SHP77 treated with DMSO at 0.1 percent for 48 hours (cell line): Measurements from ENCODE around the gene CMTM7.
"Not testable (repeated sequence)": the region's sequence is repeated elsewhere in the genome, so short reads cannot be mapped to it uniquely, and the experiment has no call there.

Experiments
- DNase-seq: peaks from one replicate; lab custom pipeline; 2025; lab: John Stamatoyannopoulos, UW

Gene CMTM7

DNA sequence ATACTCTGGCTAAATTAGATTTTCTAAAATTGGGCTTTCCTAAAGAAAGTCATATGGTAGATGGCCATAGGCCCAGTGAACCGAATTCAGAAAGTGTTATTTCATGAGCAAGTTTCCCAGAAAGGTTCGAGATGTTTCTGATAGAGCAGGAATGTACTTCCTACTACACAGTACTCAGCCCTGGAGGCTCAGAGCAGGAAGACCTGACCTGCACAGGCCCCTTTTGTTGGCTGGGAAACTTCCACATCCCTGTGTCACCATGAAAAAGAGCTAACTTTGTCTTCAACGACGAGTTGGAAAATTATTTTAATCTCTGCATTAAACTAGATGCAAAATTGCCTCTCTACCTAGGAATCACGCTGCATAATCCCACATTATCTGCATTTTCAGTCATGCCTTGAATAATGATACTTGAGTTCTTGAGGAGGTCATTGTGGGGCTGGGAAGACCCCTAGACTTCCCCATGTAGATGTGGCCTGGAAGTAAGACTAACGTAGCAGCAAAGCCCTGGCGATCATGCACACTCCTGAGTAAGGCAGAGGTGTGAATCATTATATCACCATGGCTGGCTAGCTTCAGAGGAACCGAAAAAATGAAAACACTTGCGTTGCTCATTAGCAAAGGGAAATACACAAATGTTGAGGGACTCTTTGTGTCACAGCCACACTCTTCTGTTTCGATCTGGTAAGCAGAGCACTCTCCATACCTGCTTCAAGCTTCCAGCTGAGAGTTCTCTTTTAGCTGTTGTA is 47.1 kb downstream of the CMTM7 start:
- DNase-seq, result no peak

DNA sequence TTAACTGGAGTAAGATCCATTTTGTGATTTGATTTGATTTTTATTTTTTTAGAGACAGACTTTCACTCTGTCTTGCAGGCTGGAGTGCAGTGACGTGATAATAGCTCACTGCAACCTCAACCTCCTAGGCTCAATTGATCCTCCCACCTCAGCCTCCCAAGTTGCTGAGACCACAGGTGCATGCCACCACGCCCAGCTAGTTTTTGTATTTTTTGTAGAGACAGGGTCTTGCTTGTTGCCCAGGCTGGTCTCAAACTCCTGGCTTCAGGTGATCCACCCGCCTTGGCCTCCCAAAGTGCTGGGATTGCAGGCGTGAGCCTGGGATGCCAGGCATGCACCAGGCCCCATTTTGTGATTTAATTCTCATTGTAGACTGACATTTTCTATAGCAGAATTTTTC is 47.8 kb downstream of the CMTM7 start:
- not testable (repeated sequence) for DNase-seq

DNA sequence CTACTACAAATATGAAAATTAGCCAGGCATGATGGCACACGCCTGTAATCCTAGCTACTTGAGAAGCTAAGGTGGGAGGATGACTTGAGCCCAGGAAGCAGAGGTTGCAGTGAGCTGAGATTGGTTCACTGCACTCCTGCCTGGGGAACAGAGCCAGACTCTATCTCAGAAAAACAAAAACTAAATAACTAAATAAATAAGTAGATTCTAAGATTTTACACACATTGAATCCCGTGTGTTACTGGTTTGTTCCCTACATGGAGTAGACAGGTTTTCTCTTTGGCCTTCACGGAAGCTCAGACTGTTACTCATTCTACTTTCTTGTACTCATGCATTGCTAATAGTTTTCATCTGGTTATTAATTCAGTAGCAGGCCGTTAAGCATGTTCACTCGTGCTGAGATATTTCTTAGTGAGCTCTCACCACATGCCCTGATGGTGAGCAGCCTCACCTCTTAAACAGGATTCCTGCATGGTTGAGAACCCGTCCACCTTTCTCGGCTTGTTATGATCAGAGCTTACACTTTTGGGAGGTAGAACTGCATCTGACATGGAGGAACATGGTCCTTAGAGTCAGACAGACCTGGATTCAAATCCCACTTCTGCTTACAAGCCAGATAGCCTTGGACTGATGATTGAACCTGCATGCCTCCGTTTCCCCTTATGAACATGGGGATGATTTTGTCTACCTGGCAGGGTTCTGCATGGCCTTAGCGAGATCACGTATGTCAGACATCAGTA is 49.1 kb downstream of the CMTM7 start:
- no peak for DNase-seq

DNA sequence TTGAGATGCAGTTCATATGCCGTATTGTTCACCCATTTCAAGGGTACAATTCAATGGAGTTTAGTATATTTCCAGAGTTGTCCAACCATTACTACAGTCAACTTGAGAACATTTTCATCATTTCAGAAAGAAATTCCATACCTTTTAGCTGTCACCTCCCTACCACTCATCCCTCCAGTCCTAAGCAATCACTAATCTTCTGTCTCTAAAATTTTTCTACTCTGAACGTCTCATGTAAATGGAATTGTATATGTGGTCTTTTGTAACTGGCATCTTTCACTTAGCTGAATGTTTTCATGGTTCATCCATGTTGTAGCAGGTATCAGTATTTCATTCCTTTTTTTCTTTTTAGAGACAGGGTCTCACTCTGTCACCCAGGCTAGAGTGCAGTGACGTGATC is 51.1 kb downstream of the CMTM7 start:
- no peak for DNase-seq

DNA sequence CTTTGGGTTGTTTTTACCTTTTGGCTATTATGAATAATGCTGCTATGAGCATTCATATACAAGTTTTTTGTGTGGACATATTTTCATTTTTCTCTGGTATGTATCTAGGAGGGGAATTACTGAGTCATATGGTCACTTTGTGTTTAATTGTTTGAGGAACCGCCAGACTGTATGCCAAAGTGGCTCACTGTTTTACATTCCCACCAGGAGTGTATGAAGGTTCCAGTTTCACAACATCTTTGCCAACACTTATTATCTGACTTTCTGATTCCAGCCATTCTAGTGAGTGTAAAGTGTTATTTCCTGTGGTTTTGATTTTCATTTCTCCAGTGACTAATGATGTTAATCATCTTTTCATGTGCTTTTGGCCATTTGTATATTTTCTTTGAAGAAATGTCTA is 51.8 kb downstream of the CMTM7 start:
- DNase-seq, result no peak

DNA sequence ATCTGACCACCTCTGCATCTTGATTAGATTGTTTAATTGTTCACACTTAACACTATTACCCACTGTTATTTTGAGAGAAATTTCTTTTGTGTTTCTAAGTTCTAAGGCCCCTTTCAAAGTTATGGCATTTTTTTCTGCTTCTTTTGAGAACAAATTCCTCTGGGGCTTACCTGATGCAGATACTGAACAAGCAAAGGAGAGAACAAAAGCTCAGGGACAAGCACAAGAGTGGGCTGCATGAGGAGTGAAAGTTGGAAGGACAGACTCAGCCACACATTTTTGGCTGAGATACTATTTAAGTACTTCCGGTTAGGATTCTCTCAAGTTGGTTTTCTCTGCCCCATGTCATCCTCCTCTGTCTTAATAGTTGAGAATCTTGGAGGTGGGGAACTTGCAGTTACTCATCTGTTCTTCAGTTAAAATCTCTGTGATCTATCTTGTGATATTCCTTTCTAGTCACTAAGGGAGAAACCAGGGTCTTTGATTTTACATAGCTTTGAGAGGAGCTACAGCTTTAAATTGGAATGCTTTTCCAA is 56.3 kb downstream of the CMTM7 start:
- no peak for DNase-seq

DNA sequence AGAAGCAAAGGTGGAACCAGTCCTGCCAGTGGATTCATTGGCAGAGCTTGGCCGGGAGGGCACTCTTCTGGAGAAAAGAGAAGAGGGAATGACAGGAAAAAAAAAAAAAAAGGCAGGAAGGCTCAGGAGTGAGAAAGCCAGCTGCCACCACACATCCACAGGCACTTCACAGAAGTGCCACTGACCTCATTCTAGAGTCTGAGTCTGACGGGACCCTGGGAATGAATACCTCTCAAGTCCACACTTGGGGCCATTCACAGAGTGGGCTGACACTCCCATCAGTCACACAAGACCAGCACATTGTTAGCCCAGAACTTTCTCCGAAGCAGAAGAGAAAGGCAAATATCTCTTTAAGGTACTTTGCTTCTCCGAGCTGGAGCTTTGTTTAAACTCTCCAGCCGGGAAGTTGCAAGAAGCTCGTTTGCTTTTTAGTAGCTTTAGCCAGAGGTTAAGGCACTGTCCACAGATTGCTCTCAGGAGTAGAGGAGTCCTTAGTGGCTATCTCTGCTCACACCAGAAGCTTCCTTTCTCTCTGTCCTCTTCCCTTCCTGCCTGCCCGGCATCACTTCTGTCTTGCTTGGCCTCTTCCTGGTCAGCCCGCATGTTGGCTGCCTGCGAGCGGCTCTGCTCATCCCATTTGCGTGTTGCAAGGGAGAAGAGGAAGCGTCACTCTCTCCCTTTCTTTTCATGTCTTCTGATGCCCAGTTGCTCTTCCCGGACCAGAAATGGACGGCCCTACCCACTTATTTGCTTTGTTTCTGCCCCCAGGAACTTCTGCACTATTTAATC is 57.2 kb downstream of the CMTM7 start:
- no peak for DNase-seq

DNA sequence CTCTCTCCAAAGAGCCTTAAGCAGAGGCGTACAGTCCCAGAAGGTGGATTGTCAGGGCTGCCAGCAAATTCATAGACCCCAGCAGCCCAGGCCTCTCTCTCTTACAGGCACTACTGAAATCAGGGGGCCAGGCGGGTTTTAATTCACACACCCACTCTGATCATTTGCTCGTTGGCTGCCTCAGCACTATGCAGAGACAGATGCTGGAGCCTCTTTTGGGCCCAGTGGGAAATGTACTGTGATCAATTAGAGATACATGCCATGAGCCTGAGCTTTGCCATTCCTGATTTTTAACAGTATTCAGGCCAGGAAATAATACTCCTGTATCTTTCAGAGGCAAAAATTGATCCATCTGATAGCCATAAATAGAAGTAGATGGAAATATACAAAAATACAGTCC is 58.0 kb downstream of the CMTM7 start:
- DNase-seq, result no peak

DNA sequence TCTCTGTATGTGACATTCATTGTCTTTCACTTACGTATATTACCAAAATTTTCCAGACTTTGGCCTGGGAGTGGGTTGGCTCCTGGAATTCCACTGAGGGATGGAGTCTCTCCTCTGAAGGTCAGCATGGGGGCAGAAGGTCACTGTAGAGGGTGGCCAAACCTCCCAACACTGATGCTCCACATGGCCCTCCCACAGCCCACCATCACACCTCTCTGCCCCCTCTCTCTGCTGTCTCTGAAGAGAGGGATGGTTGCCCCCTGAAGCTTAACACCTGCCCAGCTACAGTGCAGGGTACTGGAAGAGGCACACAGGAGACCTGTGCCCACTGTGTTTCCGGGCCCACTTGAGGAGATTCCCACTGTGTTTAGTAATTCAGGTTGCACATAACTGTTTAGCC is 58.8 kb downstream of the CMTM7 start:
- no peak for DNase-seq

DNA sequence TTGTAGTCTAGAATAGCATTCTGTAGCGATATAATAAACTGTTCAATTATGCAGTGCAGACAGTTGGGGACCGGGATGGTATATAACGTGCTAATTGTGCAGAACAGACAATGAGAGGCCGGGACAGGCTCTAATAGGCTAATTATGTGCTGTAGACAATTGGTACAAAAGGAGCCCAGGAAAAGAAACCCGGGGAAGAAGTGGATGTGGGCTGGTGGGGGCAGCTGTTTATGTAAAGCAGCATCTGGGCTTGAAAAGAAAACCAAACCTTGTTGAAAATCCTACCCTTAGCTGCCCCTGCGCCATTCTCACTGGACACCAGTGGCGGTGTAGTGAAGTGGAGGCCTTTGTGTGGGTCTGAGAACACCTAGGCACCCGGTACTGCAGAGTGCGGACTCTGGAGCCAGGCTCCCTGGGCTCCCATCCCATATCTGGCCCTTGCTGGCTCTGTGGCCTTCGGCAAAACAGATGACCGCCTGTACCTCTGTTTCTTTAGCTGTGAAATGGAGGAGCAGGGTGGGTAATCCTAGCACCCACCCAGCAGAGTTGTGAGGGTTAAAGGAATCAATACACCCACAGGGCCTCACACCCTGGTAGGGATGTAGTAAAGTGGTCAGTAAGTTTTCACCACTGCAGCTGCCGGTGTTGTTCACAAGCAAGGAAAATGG is 59.5 kb downstream of the CMTM7 start:
- no peak for DNase-seq

DNA sequence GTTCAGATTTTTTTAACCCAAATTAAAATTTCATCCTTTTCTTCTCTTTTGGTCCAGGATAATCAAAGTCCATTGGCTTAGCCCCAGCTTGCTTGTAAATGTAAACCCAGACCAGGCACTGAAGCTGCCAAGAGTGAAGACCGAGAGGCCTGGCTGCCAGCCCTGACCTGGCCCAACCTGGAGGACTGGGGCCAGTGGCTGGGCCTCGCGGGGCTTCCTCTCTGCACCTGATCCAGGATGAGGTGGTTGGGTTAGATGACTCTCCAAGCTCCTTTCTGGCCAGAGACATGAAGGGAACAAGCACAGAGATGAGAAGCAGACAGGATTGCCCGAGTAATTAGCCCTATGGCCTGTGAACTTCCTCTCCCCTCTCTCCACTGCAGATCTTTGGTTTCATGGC is 60.4 kb downstream of the CMTM7 start:
- no peak for DNase-seq

DNA sequence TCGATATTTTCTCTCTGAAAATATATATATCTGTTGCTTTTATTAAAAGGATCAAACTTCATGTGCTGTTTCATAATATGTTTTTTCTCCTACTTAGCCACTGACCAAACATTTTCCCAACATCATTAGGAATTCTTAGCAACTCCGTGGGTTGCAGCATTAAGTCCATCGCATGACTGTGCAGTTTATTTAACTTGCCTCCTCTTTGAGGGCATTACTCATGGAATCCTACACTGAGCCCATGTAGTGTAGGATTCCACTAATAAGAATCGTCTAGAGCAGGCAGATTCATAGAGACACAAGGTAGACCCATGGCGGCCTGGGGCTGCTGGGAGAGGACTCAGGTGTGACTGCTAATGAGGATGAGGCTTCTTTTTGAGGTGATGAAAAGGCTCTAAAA is 61.7 kb downstream of the CMTM7 start:
- no peak for DNase-seq

DNA sequence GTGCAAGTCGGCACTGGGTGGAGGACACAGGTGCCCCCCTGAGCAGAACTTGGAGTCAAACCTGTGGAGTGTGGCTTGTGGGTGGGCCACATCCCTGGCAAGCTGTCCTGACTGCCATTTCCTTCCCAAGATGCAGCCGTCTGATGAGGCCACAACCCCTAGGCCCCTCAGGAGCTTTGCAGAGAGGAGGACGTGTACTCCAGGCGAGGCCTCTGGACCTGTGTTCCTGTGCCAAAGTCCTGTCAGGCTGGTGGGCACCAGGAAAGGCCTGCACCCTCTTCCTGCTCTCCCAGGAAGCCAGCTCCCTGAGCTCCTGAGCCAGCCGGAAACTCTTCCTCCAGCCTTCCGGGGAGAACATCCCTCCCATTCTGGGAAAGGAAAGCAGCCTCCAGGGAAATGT is 62.5 kb downstream of the CMTM7 start:
- no peak for DNase-seq

DNA sequence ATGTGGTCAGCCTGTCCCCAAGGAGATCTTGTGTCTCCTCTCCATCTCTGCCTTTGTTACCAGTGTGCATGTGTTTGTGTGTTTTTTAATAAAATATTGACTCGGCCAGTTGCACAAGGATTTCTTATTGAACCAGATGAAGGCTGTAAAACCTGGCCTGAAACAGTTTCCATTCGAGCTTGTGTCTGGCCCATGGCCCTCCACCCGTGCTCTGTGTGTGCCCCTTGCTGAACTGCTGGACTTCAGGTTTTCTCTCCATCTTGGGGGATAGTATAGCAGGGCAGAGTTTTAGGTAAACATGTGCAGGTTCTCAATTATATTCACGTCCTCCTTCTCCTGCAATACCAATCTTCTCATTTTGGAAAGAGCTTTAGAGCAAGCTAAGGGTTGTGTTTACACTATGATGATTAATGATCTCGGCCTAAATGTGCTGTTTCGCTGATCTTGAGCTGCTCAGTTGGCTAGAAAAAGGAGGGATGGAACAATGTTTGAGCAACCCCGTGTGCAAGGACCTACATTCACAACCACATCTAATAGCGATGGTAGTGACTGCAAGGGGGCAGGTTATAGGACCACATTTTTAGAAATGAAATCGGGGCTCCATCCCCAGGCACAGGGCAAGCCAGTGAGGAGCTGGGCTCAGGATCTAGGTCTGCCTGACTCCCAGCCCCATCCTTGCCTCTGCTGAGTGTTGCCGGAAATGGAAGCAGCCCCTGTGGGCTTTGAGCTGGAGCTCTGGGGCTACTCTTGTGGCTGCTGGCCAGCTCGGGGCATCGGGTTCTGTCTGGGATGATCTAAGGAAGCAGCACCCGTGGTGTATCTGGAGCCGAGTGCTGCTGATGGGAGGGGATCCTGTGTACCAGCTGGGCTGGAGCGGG is 63.3 kb downstream of the CMTM7 start:
- no peak for DNase-seq

DNA sequence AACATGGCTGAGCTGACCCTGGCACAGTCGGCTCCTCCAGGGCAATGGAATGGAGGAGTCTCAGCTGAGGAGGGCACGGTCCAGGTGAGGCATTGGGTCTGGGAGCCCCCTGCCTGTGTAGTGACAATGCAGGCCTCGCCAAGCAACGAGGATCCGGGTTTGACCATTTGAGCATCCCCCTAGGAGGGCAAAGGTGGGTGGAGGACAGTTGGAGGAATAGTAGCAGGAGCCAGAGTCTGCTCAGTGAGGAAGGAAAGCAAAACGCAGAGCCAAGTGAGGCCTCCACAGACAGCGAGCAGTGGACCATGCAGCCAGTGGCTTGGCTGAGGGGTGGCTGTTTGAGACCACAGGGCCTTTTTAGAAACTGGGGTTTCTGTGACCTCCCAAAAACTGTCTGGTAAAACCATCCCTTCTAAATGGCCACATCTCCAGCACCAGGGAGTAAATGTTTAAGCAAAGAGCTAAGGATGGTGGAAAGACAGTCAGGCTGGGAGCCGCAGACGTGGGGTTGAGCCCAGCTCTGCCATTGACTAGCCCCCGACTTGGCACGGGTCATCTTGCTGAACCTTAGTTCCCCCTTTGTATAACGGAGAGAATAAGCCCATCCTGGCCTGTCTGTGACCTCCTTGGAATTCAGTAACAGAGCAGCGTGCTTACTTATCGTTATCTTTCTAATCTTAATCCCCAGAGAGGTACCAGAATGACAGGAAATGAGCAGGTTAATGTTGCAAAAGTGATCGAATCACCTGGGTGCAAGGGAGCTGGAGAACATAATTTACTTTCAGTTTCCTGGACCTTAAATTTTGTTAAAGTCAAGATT is 64.2 kb downstream of the CMTM7 start:
- no peak for DNase-seq

DNA sequence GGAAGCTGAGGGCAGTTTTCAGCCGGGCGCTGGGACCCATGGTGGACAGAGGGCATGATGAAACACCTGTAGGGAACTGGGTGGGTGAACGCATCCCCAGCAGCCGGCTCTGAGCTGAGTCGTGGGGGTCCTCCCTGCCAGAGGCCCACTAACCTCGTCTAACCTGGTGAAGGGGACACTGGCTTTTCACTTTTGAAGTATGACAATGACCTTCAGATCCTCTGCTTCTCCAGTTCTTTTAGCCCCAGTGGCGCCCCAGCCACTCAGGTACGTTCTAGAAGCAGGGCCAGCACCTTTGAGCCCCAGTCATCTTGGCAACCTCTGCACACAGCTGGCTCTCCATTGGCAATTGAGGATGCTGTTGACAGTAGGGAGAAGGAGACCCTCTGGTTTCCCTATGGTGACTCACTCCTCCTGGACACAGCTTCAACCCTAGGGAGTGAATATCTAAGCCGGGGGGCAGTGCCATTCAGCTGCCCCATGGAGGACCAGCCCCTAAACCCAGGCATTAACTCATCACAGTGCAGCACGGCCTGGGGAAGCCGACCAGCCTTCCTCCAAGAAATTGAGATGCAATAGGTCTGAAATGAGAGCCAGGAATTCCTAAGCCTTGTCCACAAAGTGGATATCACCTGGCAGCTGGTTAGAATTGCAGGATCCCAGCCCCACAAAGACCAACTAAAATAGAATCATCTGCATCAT is 64.9 kb downstream of the CMTM7 start:
- no peak for DNase-seq

DNA sequence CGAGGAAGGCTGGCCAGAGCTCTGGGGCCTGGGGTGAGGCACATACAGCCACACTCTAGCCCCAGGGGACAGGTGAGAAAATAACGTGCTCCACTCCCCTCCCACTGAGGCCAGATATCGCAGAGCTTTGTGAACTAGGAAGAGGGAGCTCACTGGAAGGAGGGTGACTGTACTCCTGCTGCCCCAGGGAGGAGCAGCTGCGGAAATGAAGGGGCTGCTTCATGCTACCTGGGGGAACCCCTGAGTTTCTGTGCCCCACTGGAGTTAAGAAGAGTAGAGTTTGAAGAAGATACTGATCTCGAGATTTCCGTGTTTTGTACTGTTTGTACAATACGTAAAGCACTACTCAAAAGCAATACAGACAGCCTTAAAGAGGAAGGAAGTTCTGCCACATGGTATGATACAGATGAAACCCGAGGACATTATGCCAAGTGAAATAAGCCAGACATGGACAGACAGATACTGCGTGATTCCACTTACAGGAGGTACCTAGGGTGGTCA is 66.4 kb downstream of the CMTM7 start:
- no peak for DNase-seq

DNA sequence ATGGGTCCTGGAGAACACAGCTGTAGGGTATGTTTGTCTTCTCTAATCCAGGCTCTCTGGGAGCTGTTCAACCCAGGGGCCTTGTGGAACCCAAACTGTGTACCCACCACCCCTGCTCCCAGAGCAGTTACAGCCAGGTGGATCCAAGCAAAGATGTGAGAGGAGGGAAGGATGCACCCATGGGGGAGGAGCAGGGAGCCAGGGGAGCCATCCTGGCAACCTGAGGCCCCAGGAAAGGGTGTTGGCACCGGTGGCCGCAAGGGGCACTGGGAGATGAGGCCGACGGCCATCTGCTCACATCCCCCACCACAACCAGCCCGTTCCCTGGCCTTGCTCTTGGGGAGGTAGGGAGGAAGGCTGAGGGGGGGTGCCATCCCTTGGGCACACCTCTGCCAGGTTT is 67.8 kb downstream of the CMTM7 start:
- no peak for DNase-seq

DNA sequence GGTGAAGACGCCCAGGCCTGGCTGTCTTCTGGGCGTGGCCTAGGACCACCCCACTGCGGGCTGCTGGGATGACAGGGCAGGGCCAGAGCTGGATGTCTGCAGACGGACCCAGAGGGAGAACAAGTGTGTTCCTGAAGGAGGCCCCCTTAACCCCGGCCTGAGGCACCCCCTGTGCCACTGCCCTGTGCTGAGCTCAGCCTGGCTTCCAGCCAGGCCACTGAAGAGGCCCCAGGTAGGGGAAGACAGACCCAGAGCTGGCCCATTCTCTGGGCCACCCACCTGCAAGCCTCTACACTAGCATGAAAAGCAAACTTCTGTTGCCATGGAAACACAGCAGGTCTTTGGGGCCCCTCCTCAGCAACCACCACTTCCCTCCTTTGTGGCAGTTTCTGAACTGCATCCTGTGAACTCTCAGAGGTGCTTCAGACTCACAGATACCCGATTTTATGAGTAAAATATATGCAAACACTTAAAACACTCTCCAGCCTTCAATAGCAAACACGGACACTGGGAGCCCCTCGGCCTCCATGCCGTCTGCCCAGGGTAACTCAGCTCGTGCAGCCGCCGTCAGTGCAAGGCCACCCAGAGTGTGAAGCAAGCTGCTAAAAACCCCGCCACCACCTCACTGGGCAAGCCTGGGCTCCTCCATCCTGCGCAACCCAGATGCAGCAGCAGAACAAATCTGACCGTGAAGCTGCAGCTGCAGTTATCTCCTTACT is 68.5 kb downstream of the CMTM7 start:
- DNase-seq, result peak; percentile 56
